Measurements from ENCODE around the gene PEMT.

The PEMT gene

DNA sequence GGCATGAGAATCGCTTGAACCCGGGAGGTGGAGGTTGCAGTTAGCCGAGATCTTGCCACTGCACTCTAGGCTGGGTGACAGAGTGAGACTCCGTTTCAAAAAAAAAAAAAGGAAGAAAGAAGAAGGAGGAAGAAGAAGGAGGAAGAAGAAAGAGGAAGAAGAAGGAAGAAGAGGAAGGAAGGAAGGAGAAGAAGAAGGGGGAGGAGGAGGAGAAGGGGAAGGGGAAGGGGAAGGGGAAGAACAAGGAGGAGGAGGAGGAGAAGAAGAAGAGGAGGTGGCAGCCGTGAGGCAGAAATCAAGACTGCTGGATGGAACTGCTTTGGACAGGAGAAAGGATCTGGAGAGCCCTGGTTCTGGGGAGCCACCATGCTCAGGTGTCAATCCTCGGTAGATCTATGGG lies 29.7 kb upstream of the PEMT start:
- Histone ChIP-seq H3K4me1 (ENCODE audit: insufficient read depth, low read length) (peaks cover 5% of the 10 kb centered on the region; the same call in 1 of the 2 replicates), H3K9me3 (ENCODE audit: control insufficient read depth, insufficient read depth, low read length) (no peaks in the 10 kb centered on the region), H3K9ac (ENCODE audit: low read depth, low read length) (no peak overlapping the region), H3K36me3 (ENCODE audit: insufficient read depth, low read length) (no peaks in the 10 kb centered on the region)

DNA sequence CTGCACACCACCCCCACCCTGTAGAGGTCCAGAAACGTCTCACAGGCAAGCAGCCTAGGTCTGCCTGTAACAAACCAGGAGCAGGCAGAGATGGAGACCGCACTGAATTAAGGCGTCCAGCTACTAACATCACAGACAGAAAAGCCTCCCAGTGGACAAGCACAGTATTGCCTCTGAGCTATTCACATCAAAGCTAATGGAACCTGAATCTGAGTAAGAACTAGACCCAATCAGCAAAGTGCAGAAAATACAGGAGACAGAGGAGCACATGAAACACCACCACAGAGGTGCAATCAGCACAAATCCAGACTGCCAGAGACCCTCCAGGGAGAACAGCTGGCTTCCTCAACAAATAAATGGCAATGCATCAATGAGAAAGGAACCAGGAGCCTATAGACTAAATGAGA lies 22.2 kb upstream of the PEMT start:
- H3K9me3 ChIP-seq (ENCODE audit: control insufficient read depth, insufficient read depth, low read length) = no peaks in the 10 kb centered on the region
- no peak overlapping the region for H3K9ac ChIP-seq (ENCODE audit: low read depth, low read length)
- H3K4me1 ChIP-seq (ENCODE audit: insufficient read depth, low read length) = peaks cover 20% of the 10 kb centered on the region
- no peaks in the 10 kb centered on the region for H3K36me3 ChIP-seq (ENCODE audit: insufficient read depth, low read length)

DNA sequence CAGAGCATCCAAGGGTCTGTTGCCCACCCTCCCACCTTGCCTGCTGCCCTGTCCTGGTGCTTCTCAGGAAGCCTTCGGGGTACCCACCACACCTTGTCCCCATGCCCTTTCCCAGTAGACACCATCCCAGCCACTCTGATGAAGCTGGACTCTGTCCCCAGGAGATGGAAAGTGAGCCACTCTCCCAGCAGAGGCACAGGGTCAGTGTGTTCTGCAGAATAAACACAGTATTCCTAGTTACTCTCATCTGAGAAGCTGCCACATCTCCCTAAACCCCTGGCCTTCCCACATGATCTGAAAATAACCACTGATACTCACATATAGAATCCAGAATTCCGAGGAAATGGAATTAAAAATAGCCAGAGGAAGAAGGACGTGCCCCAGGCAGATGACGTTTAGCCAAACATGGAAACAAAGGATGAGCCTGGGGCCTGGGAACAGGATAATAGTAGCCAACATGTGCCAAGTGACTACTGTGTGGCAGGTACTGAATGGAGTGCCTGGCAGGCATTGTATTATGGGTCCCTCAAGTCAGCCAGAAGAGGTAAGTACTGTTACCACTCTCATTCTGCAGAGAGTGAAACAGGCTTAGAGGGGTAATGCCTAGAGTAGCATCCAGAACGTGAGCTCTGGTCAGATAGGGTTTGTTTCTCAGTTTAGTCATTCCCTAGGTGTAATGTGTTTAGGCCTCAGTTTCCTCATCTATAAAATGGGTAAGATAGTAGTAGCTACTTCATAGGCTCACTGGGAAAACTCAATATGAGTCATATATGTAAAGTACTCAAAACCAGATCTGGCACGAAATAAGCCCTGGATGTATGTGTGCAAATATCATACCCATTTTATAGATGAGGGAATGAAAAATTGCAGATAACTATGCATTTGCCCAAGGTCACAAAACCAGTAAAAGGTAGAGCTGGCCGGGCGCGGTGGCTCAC lies 20.8 kb upstream of the PEMT start:
- Histone ChIP-seq H3K9ac (ENCODE audit: low read depth, low read length) (no peak overlapping the region), H3K4me1 (ENCODE audit: insufficient read depth, low read length) (peaks cover 20% of the 10 kb centered on the region), H3K9me3 (ENCODE audit: control insufficient read depth, insufficient read depth, low read length) (no peaks in the 10 kb centered on the region), H3K36me3 (ENCODE audit: insufficient read depth, low read length) (no peaks in the 10 kb centered on the region)

DNA sequence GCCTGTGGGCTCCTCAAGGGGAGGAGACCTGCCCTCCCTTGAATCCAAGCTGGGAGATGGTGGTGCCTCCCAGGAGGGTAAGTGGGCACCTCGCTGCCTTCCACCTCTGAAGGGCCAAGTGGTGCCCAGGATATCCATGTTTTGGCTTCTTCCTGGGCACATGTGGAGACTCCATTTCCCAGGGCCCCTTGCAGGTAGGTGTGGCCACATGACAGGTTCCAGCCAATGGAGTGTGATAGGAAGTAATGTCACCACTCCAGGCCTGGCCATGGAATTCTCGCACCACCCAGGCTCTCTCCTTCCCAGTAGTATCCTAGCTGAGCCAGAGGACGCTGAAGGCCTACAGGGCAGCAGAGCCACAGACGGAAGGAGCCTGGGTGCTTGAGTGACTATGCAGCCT lies 17.6 kb upstream of the PEMT start:
- no peak overlapping the region for H3K9ac ChIP-seq (ENCODE audit: low read depth, low read length)
- peaks cover 20% of the 10 kb centered on the region for H3K4me1 ChIP-seq (ENCODE audit: insufficient read depth, low read length)
- H3K36me3 ChIP-seq (ENCODE audit: insufficient read depth, low read length) = no peaks in the 10 kb centered on the region
- H3K9me3 ChIP-seq (ENCODE audit: control insufficient read depth, insufficient read depth, low read length) = no peaks in the 10 kb centered on the region

DNA sequence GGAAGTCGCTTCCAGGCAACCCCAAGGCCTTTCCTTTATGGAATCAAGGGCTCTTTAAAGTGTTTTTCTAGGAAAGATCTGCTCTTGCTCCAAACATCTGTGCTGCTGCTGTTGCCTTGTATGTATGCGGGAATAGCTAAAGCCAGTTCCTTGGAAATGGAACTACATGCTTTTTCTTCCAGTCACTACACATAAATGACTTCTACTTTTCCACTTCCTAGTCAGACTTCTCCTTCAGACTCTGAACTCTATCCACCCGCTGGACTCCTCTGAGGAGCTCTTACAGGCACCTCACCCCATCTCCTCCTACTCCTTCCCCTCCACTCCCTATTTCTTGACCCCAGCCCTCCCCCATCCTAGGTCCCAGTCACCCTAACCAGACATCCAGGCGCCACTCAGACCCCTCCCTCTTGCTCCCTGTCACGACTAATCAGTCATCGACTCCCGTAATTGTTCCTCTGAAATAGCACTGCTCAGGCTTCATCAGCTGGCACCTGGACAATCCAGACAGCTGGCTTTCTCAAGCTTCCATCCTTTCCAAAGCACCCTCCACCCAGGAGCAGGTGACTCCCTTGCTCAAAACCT lies 15.0 kb upstream of the PEMT start:
- peaks cover 2% of the 10 kb centered on the region; the same call in 1 of the 2 replicates for H3K9me3 ChIP-seq (ENCODE audit: control insufficient read depth, insufficient read depth, low read length)
- peaks cover 9% of the 10 kb centered on the region for H3K4me1 ChIP-seq (ENCODE audit: insufficient read depth, low read length)
- no peaks in the 10 kb centered on the region for H3K36me3 ChIP-seq (ENCODE audit: insufficient read depth, low read length)
- H3K9ac ChIP-seq (ENCODE audit: low read depth, low read length) = no peak overlapping the region

DNA sequence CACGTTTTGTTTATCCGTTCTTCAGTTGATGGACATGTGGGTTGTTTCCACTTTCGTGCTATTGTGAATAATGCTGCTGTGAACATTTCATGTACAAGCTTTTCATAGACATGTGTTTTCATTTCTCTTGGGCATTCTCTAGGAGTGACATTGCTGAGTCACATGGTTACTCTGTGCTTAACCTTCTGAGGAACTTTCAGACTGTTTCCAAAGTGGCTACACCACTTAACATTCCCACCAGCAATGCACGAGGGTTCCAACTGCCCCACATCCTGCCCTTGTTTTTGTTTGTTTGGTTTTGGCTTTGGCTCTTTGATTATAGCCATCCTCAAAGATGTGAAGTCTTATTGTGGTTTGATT lies 14.2 kb upstream of the PEMT start:
- Histone ChIP-seq H3K9ac (ENCODE audit: low read depth, low read length) (no peak overlapping the region), H3K9me3 (ENCODE audit: control insufficient read depth, insufficient read depth, low read length) (peaks cover 2% of the 10 kb centered on the region; the same call in 1 of the 2 replicates), H3K4me1 (ENCODE audit: insufficient read depth, low read length) (peaks cover 8% of the 10 kb centered on the region), H3K36me3 (ENCODE audit: insufficient read depth, low read length) (no peaks in the 10 kb centered on the region)

DNA sequence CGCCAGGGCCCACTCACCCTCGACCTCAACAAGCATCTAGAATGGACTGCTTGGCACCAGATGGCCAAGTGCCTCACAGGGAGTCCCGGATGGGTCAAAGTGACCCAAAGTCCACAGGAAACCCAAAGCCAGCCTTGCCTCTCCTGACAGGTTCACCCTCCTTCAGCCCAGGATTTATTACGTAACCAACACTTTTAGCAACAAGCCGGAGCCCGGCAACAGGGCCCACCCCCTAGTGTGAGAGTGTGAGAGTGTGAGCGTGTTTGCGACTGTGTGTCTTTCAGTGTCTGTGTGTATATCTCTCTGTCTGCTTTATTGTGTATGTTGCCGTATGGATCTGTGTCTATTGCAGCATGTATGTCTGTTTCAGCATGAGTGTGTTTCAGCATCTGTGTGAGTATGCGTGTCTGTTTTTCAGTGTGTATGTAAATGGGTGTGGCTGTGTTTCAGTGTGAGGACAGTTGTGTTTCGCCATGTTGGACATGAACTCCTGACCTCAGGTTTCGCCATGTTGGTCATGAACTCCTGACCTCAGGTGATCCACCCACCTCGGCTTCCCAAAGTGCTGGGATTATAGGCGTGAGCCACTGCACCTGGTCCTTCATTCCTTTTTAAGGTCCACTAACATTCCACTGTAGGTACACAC lies 13.7 kb upstream of the PEMT start:
- H3K4me1 ChIP-seq (ENCODE audit: insufficient read depth, low read length) = peaks cover 5% of the 10 kb centered on the region; the same call in 1 of the 2 replicates
- no peaks in the 10 kb centered on the region for H3K36me3 ChIP-seq (ENCODE audit: insufficient read depth, low read length)
- no peak overlapping the region for H3K9ac ChIP-seq (ENCODE audit: low read depth, low read length)
- peaks cover 2% of the 10 kb centered on the region; the same call in 1 of the 2 replicates for H3K9me3 ChIP-seq (ENCODE audit: control insufficient read depth, insufficient read depth, low read length)

DNA sequence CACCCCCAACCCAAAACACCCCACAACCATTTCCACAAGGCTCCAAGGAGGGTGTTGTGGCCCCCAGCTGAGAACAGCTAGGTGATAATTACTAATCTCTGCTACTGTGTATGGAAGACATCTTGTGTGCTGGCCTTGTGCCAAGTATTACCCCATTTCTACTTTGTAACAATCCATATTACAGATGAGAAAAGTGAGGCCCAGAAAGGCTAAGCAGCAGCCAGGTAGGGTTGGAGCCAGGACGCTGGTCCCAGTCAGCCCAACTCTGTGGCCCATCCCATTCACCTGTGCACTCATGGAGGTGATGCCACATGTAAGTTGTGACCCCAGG lies 12.4 kb upstream of the PEMT start:
- H3K9me3 ChIP-seq (ENCODE audit: control insufficient read depth, insufficient read depth, low read length) = peaks cover 2% of the 10 kb centered on the region; the same call in 1 of the 2 replicates

DNA sequence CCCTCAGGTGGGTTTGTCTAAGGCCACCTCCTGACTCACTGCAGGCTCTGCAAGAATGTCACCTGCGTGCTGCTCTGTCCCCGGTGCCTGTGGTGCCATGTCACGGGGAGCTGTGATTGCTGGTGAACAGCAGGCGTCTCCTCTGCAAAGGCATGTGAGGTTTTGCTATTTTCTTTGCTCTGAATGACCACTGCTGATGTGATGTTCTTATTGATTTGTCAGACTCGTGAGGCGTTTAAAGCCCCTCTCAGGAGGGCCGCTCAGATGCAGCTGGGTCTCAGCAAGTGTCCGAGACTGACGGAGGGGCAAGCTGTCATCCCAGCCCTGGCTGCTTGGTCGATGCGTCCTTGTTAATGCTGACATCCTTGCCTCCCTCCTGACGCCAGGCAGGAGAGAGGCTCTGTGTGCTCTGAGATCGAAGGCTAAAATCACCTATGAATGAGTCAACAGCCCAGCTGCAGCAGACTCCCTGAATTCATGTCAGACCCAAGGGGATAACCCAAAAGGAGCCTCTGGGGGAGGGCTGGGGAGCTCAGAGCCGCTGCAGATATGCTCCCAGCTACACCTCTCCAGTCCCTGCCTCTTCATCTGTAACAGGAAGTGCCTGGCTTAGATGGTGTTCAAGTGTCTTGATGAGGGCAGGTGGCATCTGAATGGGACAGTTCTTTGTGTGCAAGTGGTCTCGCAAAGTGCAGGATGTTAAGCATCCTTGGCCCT lies 11.8 kb upstream of the PEMT start:
- no peak overlapping the region for H3K9ac ChIP-seq (ENCODE audit: low read depth, low read length)
- H3K36me3 ChIP-seq (ENCODE audit: insufficient read depth, low read length) = no peaks in the 10 kb centered on the region
- H3K4me1 ChIP-seq (ENCODE audit: insufficient read depth, low read length) = peaks cover 5% of the 10 kb centered on the region; the same call in 1 of the 2 replicates
- peaks cover 2% of the 10 kb centered on the region; the same call in 1 of the 2 replicates for H3K9me3 ChIP-seq (ENCODE audit: control insufficient read depth, insufficient read depth, low read length)

More for the DNA sequence above, 12.4 kb upstream of the PEMT start:
- Histone ChIP-seq H3K9ac (ENCODE audit: low read depth, low read length) (no peak overlapping the region), H3K4me1 (ENCODE audit: insufficient read depth, low read length) (peaks cover 5% of the 10 kb centered on the region; the same call in 1 of the 2 replicates), H3K36me3 (ENCODE audit: insufficient read depth, low read length) (no peaks in the 10 kb centered on the region)

DNA sequence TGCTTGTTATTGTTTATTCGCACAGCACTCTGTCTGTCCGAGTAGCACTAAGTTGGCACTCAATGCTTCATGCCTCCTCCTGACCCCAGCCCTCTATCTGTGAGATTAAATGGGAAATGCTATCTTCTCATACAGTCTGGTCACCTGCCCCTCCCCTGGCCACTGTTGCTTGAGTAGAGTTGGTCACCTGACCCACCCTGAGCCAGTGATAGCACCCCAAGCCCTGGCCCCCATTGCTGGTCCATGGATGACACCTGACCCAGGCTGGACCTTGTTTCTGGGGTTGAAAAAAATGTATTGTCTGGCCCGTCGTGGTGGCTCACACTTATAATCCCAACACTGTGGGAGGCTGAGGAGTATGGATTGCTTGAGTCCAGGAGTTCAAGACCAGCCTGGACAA lies 8.5 kb upstream of the PEMT start:
- Histone ChIP-seq H3K36me3 (ENCODE audit: insufficient read depth, low read length) (no peaks in the 10 kb centered on the region), H3K9me3 (ENCODE audit: control insufficient read depth, insufficient read depth, low read length) (peaks cover 2% of the 10 kb centered on the region; the same call in 1 of the 2 replicates), H3K4me1 (ENCODE audit: insufficient read depth, low read length) (peaks cover 5% of the 10 kb centered on the region; the same call in 1 of the 2 replicates), H3K9ac (ENCODE audit: low read depth, low read length) (no peak overlapping the region)

DNA sequence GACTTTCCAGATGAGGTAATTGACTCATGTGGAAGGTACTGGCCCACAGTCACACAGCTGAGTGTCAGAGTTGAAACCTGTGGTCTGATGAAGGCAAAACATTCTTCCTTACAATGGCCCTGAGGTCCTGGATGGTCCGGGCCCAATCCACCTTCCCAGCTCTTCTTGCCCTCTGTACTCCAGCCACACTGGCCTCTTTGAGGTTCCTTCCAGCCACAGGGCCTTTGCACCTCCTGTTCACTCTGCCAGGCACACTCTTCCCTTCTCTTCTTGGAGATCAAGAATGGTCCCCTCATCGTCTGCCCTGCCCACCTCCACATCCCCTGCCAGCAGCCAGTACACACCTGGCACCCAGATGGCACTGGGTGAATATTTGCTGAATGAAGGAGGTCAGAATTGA lies 6.5 kb upstream of the PEMT start:
- Histone ChIP-seq H3K9me3 (ENCODE audit: control insufficient read depth, insufficient read depth, low read length) (peaks cover 2% of the 10 kb centered on the region; the same call in 1 of the 2 replicates), H3K36me3 (ENCODE audit: insufficient read depth, low read length) (no peaks in the 10 kb centered on the region), H3K9ac (ENCODE audit: low read depth, low read length) (no peak overlapping the region), H3K4me1 (ENCODE audit: insufficient read depth, low read length) (no peaks in the 10 kb centered on the region; the same call in 1 of the 2 replicates)

DNA sequence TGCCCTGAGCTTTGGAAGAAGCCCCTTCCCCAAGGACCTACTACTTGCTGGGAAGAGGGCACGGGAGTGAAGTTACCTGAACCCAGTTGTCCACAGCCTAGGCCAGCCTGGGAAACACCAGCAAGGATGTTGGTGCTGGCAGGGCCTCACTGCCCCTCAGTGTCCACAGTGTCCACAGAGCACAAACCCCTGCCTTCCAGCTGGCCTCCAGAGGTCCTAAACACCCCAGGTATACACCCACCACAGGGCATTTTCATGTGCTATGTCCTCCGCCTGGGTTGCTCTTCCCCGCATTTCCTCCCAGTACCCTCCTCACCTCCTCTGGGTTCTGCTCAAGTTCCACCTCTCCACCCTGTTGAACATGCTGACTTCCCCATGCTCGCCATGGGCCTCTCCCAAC lies 4.2 kb upstream of the PEMT start:
- H3K4me1 ChIP-seq (ENCODE audit: insufficient read depth, low read length) = no peaks in the 10 kb centered on the region; the same call in 1 of the 2 replicates
- no peaks in the 10 kb centered on the region for H3K9me3 ChIP-seq (ENCODE audit: control insufficient read depth, insufficient read depth, low read length)
- no peaks in the 10 kb centered on the region for H3K36me3 ChIP-seq (ENCODE audit: insufficient read depth, low read length)
- no peak overlapping the region for H3K9ac ChIP-seq (ENCODE audit: low read depth, low read length)

DNA sequence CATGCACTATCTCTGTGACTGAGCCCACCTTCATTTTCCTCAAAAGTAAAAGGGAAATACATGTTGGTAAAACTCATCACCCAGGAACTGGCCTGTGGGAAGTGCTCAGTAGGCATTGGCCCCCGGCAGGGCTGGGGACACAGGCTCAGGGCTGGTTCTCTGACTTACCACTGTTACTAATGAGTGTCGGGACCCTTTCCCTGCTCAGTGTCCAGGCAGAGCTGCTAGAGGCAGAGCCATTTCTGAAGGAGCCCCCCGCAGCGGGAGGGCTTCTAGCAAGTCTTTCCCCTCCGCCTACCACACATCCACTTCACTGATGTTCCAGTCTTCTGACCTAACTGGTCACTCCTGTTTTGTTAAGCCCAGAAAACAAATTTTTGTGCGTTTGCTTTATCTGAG lies 1.7 kb upstream of the PEMT start:
- Histone ChIP-seq H3K9ac (ENCODE audit: low read depth, low read length) (no peak overlapping the region; the same call in 1 of the 2 replicates), H3K4me1 (ENCODE audit: insufficient read depth, low read length) (peaks cover 4% of the 10 kb centered on the region; the same call in 1 of the 2 replicates), H3K9me3 (ENCODE audit: control insufficient read depth, insufficient read depth, low read length) (no peaks in the 10 kb centered on the region), H3K36me3 (ENCODE audit: insufficient read depth, low read length) (no peaks in the 10 kb centered on the region)

DNA sequence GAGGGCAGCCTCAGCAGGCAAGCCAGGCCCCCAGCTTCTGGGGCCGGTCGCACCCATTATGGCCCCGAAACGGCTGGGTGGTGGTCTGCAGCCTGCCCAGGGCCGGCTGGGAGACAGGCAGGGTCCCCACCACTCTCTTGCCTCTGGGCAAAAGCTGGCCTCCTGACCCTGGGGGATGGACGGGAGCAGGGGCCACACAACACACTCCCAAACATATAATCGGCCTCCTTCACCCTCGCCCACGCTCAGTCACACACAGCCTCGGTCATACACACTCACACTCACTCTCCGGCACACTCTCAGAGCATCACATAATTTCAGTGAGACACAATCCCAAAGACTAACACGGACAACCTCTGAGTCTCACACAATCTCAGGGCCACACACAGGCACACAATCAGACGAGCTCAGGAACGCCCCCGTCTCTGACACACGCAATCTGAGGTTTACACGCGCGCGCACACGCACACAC lies 589 bp downstream of the PEMT start:
- Histone ChIP-seq H3K9me3 (ENCODE audit: control insufficient read depth, insufficient read depth, low read length) (no peaks in the 10 kb centered on the region), H3K4me1 (ENCODE audit: insufficient read depth, low read length) (peaks cover 4% of the 10 kb centered on the region; the same call in 1 of the 2 replicates), H3K36me3 (ENCODE audit: insufficient read depth, low read length) (no peaks in the 10 kb centered on the region), H3K9ac (ENCODE audit: low read depth, low read length) (peak overlapping the region; percentile 88)
